ENCODE measurements around the gene PTCHD4.

DNA sequence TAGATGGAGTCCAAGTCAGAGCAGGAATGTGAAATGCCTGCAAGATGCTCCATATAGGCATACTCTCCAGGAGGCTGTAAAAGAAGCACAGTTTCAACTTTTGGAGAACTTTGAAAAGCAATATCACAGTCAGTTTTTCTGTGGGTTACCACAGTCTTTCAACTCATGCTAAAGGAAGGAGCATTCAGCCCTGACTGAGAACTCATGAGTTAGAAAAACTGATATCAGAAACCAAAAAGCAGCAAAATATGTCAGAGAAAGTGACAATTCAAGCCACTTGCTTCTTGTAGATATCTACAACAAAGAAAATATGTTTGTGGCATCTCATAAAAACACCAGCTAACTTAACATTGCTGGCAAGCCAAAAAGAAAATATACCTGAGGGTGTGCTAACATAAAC lies 36.1 kb upstream of the PTCHD4 start:
- TF ChIP-seq, protein P1, sequence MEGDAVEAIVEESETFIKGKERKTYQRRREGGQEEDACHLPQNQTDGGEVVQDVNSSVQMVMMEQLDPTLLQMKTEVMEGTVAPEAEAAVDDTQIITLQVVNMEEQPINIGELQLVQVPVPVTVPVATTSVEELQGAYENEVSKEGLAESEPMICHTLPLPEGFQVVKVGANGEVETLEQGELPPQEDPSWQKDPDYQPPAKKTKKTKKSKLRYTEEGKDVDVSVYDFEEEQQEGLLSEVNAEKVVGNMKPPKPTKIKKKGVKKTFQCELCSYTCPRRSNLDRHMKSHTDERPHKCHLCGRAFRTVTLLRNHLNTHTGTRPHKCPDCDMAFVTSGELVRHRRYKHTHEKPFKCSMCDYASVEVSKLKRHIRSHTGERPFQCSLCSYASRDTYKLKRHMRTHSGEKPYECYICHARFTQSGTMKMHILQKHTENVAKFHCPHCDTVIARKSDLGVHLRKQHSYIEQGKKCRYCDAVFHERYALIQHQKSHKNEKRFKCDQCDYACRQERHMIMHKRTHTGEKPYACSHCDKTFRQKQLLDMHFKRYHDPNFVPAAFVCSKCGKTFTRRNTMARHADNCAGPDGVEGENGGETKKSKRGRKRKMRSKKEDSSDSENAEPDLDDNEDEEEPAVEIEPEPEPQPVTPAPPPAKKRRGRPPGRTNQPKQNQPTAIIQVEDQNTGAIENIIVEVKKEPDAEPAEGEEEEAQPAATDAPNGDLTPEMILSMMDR (IDR thresholded peaks at IDR 0.05) = no peak
- TF ChIP-seq EZH2 (IDR thresholded peaks at IDR 0.05) (no peak), EZH2phosphoT487 (IDR thresholded peaks at IDR 0.05) (no peak)

Measured in neural progenitor cell (in vitro differentiated cells).